Activated B cell treated with CpG ODN at 0.5 μM for 24 hours (primary cell): Measurements from ENCODE around the gene TEAD1. TPM values are rescaled to one million over a fixed set of nuclear protein-coding genes. Genes with fewer than 3 reads are reported as not detected.

Source experiments
- ATAC-seq: fragments of 200-7000 bp; cut with Tn5 transposase; one replicate; pipeline ENCODE4 v1.10.0; 2021; ENCODE audit warnings: low read depth, mild to moderate bottlenecking, moderate library complexity
- CTCF ChIA-PET: fragments of 350-600 bp; sonication (Branson Sonifier 250); formaldehyde crosslinking; loops from one replicate; lab custom pipeline; 2021; ENCODE audit warnings: antibody characterized with exemption; lab: Charles Lee
- POLR2A ChIA-PET: fragments of 350-600 bp; sonication (Branson Sonifier 250); formaldehyde crosslinking; loops from one replicate; lab custom pipeline; 2021; ENCODE audit warnings: antibody characterized with exemption; lab: Charles Lee
- DNase-seq: peaks from one replicate; pipeline ENCODE4 v3.0.0; 2022
- H3K27ac Mint-ChIP-seq: one replicate; pipeline ENCODE4 v1.8.0; 2020; ENCODE audit warnings: mixed read lengths
- H3K27me3 Mint-ChIP-seq: one replicate; pipeline ENCODE4 v1.8.0; 2021; ENCODE audit warnings: mixed read lengths
- H3K36me3 Mint-ChIP-seq: one replicate; pipeline ENCODE4 v1.8.0; 2021; ENCODE audit warnings: low read depth, mixed read lengths
- H3K4me1 Mint-ChIP-seq: one replicate; pipeline ENCODE4 v1.8.0; 2021; ENCODE audit warnings: mixed read lengths
- H3K4me3 Mint-ChIP-seq: one replicate; pipeline ENCODE4 v1.8.0; 2020; ENCODE audit warnings: mild to moderate bottlenecking, mixed read lengths
- H3K9me3 Mint-ChIP-seq: one replicate; pipeline ENCODE4 v1.8.0; 2020; ENCODE audit warnings: mixed read lengths
- CTCF ChIP-seq: fragments of 200-600 bp; IDR thresholded peaks from one replicate; pipeline ENCODE4 v1.8.0; 2022; ENCODE audit warnings: antibody characterized with exemption, mild to moderate bottlenecking
- intact Hi-C: fragments of 100-400 bp; cut with micrococcal nuclease; formaldehyde crosslinking; loops from one replicate; pipeline ENCODE4 v1.15.1; 2024
- total RNA-seq: library from RNA; stranded (reverse); gene quantifications from 2 replicates; pipeline ENCODE4 v1.2.3, GENCODE V29; 2022

Gene TEAD1
- total RNA-seq, 1 donor from 2014 or later = 0.07 TPM

- no peaks in the 10 kb centered on the region for H3K36me3 Mint-ChIP-seq
- TF ChIP-seq CTCF = no peak
- H3K4me3 Mint-ChIP-seq = no peak overlapping the region
- DNase-seq (no peak), ATAC-seq (no peak)
- intact Hi-C loops = no loop called here
- H3K27me3 Mint-ChIP-seq = peaks cover 11% of the 10 kb centered on the region
- H3K9me3 Mint-ChIP-seq = no peaks in the 10 kb centered on the region
- POLR2A ChIA-PET = no interaction called here
- H3K27ac Mint-ChIP-seq = no peak overlapping the region
- no peaks in the 10 kb centered on the region for H3K4me1 Mint-ChIP-seq
- CTCF ChIA-PET = no interaction called here
Measured at GRCh38 chr11:12815931-12816494, 141.8 kb downstream of the TEAD1 start.

- H3K4me3 Mint-ChIP-seq = no peak overlapping the region
- no peaks in the 10 kb centered on the region for H3K9me3 Mint-ChIP-seq
- H3K27me3 Mint-ChIP-seq = peaks cover 10% of the 10 kb centered on the region
- ATAC-seq = no peak
- H3K27ac Mint-ChIP-seq = no peak overlapping the region
- DNase-seq = no peak
- ChIA-PET POLR2A (no interaction called here), CTCF (no interaction called here)
- intact Hi-C loops = no loop called here
- no peak for TF ChIP-seq CTCF
- no peaks in the 10 kb centered on the region for H3K4me1 Mint-ChIP-seq
- no peaks in the 10 kb centered on the region for H3K36me3 Mint-ChIP-seq
Measured at GRCh38 chr11:12817681-12818332, 143.6 kb downstream of the TEAD1 start.

GRCh38 chr11:12818333-12819015, 144.3 kb downstream of the TEAD1 start:
- H3K4me3 Mint-ChIP-seq = no peak overlapping the region
- DNase-seq (no peak), ATAC-seq (no peak)
- intact Hi-C loops = no loop called here
- no peaks in the 10 kb centered on the region for H3K9me3 Mint-ChIP-seq
- CTCF ChIA-PET = no interaction called here
- peaks cover 5% of the 10 kb centered on the region for H3K27me3 Mint-ChIP-seq
- H3K36me3 Mint-ChIP-seq = no peaks in the 10 kb centered on the region
- TF ChIP-seq CTCF = no peak
- no peak overlapping the region for H3K27ac Mint-ChIP-seq
- no peaks in the 10 kb centered on the region for H3K4me1 Mint-ChIP-seq
- POLR2A ChIA-PET = no interaction called here

GRCh38 chr11:12822392-12823022, 148.3 kb downstream of the TEAD1 start:
- Mint-ChIP-seq H3K9me3 (no peaks in the 10 kb centered on the region), H3K27ac (no peak overlapping the region), H3K4me3 (no peak overlapping the region), H3K36me3 (no peaks in the 10 kb centered on the region), H3K27me3 (peaks cover 19% of the 10 kb centered on the region), H3K4me1 (no peaks in the 10 kb centered on the region)
- no peak for DNase-seq
- ChIA-PET CTCF (no interaction called here), POLR2A (no interaction called here)
- TF ChIP-seq CTCF = no peak
- intact Hi-C loops = no loop called here
- no peak for ATAC-seq
